GM18519 (cell line): Measurements from ENCODE around the gene PEPD.

ENCODE experiments used
- ATAC-seq: cut with Tn5 transposase; IDR thresholded peaks from one replicate; pipeline ENCODE4 v1.9.1; 2021; ENCODE audit warnings: mild to moderate bottlenecking, moderate library complexity; ENCODE audit not compliant: unreplicated experiment, low FRiP score

Gene PEPD

DNA sequence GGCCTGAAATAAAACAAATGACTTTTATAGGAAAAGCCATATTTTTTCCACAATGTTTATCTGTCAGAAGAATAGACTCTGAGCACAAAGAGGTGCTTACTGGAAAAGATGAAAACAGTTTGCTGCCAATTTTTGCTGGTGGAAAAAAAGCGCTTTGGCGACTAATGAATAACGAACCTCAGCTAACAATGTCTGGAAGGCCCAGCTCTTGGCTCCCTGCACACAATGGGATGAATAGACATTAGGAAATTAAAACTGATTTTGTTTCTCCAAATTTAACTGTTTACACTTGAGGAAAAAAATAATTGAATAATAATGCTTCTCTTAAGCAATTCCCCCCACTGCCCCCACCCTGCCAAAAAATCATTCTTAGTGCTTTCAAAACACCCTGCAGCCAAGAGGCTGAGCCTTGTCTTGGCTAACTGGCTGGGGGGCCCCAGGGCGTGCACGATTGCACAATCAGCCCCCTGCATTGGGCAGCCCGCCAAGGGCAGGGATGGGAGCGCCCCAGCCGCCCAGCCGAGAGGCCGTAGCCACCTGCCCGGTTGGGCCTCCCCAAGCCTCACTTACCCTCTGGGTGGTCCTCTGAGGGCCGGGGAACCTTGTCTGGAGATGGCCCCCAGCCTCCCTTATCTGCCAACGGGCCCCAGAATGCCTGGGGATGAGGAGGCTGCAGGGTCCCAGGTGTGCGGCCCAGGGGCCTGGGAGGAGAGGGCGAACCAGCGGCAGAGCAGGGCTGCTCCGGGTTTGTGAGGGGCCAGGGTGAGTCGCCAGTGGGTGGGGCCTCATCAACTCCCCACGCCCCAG lies 131.3 kb downstream of the PEPD start:
- ATAC-seq: no peak

GRCh38 chr19:33389421-33390100 lies 132.0 kb downstream of the PEPD start:
- no peak for ATAC-seq

- no peak for ATAC-seq
Measured at GRCh38 chr19:33388725-33389420, 132.7 kb downstream of the PEPD start.

GRCh38 chr19:33388231-33388724 lies 133.3 kb downstream of the PEPD start:
- ATAC-seq: no peak

- ATAC-seq: no peak
Measured at GRCh38 chr19:33387351-33388230, 134.0 kb downstream of the PEPD start.

GRCh38 chr19:33386361-33386858 lies 135.2 kb downstream of the PEPD start:
- ATAC-seq: no peak

- ATAC-seq: no peak
Measured at GRCh38 chr19:33385956-33386355, 135.6 kb downstream of the PEPD start.

DNA sequence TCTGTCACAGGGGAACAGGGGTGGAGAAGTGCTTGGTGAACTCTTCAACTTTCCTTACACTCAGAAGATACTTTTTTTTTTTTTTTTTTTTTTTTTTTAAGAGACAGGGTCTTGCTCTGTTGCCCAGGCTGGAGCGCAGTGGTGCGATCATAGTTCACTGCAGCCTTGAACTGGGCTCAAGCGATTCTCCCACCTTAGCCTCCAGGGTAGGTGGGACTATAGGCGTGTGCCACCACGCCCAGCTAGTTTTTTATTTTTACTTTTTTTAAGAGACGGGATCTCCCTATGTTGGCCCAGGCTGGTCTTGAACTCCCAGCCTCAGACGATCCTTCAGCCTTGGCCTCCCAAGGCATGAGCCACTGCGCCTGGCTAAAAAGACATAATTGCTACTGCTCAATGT lies 136.6 kb downstream of the PEPD start:
- no peak for ATAC-seq

DNA sequence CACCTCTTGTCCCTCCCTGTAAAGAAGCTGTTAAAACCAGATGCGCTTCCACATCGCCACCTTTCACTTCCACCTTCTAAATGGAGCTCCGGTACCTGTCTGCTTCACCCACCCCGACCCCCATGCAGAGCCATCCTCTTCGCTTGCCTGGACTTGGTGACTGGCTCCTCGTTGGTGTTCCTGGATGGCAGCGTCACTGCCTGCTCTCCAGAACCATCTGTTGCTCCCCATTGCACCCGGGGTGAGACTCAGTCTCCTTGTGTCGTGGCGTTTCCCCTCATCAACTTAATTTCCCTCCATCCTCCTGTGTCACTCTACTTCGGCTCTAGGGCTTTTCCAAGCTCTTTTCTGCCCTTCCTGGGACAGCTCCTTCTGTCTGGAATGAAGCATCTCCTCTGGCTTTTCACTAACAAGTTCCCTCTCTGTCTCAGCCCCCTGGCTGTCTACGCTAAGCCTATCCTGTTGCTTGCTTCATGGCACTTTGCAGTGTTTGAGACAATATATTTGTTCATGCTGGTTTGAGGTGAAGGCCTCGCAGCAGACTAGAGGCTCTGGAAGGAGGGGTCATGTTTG lies 137.8 kb downstream of the PEPD start:
- no peak for ATAC-seq

DNA sequence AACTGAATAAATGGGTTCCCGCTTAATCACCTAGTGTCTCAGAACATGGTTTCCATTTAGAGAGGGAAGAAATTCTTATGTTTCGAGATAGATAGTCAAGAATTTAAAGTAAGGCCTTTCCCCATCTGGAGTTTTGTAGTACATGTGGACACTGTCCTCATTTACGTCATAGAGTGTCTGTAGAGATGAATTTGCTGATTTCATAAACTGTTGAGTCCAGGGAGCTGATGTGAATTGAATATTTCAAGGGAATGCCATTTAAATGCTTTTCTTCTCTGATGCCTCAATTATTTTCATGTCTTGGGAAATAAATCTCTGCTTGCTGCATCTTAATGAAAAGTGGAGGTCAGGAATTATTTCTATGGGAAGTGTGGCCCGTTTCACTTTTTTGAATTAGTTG lies 138.6 kb downstream of the PEPD start:
- ATAC-seq: no peak

- no peak for ATAC-seq
Measured at GRCh38 chr19:33382006-33382405, 139.6 kb downstream of the PEPD start.

DNA sequence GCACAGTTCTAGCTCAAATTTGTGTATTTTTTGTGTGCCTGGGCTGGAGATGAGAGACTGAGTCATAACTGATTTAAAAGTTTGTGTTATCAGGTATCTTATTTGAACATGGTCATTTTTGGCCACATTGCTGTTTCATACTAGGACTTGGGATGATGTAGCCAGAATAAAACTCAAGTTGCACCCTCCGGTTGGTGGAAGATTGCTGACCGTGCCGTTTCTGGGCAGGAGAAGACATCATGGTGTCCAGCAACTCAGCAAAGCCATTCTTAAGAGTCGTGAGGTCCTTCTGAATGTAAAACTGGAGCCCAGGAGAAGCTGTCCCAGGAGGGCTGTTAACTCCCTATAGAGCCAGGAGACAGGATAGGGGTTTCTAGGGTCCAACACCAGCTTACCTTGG lies 140.5 kb downstream of the PEPD start:
- no peak for ATAC-seq

DNA sequence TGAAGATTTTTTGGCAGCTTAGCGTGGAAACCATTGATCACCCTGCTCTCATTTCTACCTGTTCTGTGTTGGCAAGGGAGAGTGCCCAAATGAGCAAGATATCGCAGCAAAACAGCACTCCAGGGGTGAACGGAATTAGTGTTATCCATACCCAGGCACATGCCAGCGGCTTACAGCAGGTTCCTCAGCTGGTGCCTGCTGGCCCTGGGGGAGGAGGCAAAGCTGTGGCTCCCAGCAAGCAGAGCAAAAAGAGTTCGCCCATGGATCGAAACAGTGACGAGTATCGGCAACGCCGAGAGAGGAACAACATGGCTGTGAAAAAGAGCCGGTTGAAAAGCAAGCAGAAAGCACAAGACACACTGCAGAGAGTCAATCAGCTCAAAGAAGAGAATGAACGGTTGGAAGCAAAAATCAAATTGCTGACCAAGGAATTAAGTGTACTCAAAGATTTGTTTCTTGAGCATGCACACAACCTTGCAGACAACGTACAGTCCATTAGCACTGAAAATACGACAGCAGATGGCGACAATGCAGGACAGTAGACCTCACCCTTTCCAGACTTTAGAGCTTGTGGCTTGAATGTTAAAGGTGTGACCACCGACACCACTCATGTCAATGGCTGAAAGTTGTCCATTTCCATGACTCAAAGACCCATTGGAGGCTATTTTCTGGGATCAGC lies 142.3 kb downstream of the PEPD start:
- ATAC-seq: no peak

GRCh38 chr19:33377586-33378475 lies 143.8 kb downstream of the PEPD start:
- ATAC-seq: no peak

DNA sequence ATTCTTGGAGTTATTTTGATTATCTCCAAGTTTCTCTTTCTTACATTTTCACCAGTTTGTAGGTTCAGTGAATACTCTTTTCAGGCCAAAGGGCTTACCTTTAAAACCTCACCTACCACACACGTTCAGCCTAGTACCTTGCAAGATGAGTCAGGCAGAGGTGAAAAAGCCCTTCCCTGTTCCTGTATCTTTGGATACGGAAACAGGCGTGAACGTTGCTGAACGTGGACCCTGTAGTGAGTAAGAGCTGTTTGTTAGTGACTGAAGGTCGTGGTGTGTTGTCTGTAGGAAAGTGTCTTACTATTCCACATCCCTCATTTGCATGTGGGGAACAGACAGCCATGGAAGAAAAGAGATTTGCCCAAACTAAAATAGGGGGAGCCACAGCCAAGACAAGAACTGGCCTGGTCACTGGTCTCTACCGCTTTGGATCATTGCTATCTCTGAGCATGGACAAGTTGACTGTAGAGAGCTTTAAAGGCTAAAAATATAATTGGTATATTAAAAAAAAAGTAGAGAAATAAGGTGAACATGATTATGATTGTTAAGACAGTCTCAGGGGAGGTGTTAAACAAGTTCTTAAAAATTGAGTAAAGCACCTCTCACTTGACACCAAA lies 144.5 kb downstream of the PEPD start:
- ATAC-seq: no peak

DNA sequence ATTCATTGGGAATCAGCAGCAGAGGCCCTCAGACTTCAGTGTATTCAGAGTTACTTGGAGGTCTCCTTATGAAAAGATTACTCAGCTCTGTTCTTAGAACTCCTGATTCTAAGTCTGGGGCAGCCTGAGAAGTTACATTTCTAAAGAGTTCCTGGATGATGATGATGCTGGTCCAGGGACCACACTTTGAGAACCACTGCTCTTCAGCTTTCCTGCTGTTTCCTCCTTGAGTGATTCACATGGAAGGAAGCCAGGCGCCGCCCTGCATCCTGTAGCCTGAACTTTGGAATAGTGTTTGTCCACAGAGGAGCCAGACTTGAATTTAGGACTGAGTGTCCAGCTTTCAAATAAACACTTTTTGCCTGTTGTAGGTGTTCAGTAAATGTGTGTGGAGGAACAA lies 145.2 kb downstream of the PEPD start:
- ATAC-seq: no peak

GRCh38 chr19:33375837-33376159 lies 145.8 kb downstream of the PEPD start:
- ATAC-seq: no peak
